ENCODE results near the gene BTBD19.
A peak's percentile ranks its signal among the peaks of the same experiment; 100 is the strongest.
"Not testable (repeated sequence)": the region's sequence is repeated elsewhere in the genome, so short reads cannot be mapped to it uniquely, and the experiment has no call there.

BTBD19 gene

DNA sequence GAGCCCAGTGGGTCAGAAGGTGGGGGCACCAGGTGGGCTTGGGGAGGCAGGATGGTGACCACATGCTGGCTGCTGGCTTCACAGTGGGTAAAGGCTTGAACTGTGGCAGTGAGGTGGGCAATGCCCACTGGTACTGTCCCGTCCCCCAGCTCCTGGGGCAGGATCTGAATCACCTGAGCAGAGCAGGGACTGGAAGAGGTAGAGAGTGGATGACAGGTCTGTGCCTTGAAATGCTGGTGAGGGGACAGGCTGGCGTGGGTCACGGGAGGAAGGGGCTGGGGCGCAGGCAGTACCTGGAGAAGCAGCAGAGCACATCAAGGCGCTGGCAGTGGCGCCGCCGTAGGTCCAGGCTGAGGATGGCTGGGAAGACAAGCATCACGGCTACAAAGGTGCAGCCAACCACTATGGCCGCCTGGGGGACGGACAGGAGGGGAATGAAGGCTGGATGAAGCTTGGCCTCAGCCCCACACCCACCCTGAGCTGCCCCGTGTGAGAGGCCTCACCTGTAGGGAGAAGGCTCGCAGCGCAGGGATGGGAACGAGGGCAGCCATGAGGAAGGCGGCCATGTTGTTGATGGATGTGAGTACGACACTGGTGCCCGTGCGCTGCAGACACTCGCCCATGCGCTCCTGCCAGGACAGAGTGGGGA, 19.8 kb downstream of the BTBD19 start:
- no peak for DNase-seq (ENCODE audit: low read depth)

GRCh38 chr1:44828841-44829440, 20.6 kb downstream of the BTBD19 start:
- DNase-seq (ENCODE audit: low read depth), result no peak

- no peak for DNase-seq (ENCODE audit: low read depth)
These were observed 21.4 kb downstream of the BTBD19 start for GRCh38 chr1:44829506-44830384.

DNA sequence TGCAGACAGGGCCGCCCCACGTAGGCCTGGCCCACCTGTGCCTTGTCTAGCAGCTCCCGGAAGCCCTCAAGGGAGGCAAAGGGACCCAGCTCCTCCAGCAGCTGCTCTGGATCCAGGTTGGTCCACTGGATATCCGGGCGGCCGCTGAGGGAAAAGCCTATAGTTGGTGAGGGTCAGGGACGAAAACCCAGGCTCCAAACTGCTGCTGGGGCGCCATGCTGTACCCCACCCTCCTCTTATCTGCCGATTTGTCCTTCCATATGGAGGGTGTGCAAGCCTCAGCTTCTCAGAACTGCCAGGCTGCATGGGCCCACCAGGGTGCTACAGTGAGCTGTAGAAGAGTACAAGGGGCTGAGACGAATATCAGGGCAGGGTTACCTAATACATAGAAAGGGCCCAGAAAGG, 22.6 kb downstream of the BTBD19 start:
- DNase-seq (ENCODE audit: low read depth), result no peak

- DNase-seq (ENCODE audit: low read depth), result no peak
These were observed 23.2 kb downstream of the BTBD19 start for GRCh38 chr1:44831516-44831915.

- no peak for DNase-seq (ENCODE audit: low read depth)
These were observed 23.9 kb downstream of the BTBD19 start for GRCh38 chr1:44832056-44832705.

DNA sequence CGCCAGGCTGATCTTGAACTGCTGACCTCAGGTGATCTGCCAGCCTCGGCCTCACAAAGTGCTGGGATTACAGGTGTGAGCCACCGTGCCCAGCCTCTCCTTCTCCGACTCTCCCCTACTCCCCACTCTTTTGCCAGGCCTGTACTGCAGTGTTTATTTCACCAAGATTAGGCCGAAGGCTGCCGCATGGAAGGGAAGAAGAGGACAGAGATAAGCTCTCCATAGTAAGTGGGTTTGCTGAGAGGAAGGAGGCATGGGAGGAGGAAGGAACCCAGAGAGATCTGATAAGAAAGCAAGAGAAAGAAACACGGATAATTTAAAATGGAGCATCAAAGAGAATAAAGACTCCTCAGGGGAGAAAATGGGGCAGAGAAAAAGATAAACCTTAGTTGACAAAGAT, 26.0 kb downstream of the BTBD19 start:
- DNase-seq (ENCODE audit: low read depth), result no peak

GRCh38 chr1:44835738-44836675, 27.7 kb downstream of the BTBD19 start:
- peak; percentile 43 for DNase-seq (ENCODE audit: low read depth)

DNA sequence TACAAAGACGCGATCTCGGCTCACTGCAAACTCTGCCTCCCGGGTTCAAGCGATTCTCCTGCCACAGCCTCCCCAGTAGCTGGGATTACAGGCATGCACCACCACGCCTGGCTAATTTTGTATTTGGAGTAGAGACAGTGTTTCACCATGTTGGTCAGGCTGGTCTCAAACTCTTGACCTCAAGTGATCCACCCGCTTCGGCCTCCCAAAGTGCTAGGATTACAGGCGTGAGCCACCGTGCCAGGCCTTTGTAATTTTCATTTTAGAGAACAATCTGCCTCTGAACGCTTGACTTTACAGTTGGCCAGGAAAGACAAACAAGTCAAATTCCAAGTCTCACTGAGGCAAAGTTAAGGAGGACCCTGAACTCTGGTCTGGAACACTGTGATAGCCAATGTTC, 30.0 kb downstream of the BTBD19 start:
- DNase-seq (ENCODE audit: low read depth), result not testable (repeated sequence)

- DNase-seq (ENCODE audit: low read depth), result no peak
These were observed 31.3 kb downstream of the BTBD19 start for GRCh38 chr1:44839576-44839975.

DNA sequence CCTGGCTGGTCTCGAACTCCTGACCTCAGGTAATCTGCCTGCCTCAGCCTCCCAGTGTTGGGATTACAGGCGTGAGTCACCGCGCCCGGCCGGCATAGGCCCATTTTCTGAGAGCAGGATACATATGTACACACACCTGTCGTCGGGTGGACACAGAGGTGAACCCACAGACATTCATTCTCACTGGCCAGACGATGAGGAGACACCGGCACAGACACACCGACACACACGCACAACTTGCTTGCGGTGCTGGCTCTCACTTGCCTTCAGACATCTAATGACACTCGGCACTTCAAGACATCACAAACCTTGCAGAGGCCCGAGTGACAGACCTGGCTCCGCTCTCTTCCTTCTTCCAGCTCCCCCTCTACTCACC, 34.2 kb downstream of the BTBD19 start:
- DNase-seq (ENCODE audit: low read depth), result no peak

GRCh38 chr1:44842862-44843655, 34.7 kb downstream of the BTBD19 start, which contains the start of gene PTCH2:
PTCH2 (minus strand) TSS chr1:44843253; CDS start chr1:44842932, 321 bp downstream.
- no peak for DNase-seq (ENCODE audit: low read depth)

- DNase-seq (ENCODE audit: low read depth), result no peak
These were observed 38.7 kb downstream of the BTBD19 start for GRCh38 chr1:44846985-44847384.

DNA sequence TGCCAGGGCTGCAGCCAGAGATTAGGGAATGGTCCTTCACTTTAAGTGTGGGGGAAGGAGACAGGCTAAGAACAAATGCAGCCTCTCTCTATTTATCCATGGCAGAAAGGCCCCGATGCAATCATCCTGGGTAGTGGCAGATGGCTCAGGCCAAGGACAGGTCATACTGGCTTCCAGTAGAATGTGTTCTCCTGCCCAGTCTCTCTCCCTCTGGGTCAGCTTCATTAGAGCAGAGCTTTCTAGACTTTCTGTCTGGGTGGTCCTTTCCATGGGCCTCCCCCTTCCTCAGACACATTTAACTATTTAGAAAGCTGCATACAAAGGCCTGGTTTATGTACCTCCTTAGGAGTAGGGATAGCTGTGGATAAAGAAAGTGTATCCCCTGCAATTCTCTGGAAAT, 39.5 kb downstream of the BTBD19 start:
- DNase-seq (ENCODE audit: low read depth), result no peak

DNA sequence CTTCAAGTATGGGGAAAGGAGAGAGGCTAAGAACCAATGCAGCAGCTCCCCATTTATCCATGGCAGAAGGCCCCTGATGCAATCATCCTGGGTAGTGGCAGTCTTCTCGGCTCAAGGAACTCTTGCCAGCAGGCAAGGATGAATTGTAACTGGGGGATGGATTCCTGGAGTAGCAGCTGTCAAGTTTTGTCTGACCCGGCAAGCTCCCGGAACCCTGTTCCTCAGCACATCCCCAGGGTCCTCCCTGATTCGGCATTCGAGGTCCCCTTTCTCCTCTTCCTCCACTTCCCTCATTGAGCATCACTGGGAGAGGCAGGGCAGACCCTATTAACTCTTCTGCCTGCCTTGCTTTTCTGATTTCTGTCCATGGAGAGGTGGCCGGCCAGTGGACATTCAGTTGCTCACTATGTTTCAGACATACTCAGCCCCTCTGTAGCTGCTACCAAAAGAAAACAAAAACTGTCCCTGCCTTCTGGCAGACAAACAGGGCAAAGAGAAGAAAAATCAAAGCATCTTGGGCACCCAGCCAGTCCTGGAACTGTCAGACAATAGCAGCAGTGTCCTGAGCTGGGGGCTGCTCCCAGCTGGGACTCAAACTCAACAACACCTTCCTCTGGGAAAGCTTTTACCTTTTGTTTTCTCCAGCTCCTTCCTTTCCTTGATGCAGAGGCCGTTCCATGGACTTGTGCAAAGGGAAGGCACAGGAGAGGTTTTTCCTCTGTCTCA, 40.3 kb downstream of the BTBD19 start:
- no peak for DNase-seq (ENCODE audit: low read depth)

DNA sequence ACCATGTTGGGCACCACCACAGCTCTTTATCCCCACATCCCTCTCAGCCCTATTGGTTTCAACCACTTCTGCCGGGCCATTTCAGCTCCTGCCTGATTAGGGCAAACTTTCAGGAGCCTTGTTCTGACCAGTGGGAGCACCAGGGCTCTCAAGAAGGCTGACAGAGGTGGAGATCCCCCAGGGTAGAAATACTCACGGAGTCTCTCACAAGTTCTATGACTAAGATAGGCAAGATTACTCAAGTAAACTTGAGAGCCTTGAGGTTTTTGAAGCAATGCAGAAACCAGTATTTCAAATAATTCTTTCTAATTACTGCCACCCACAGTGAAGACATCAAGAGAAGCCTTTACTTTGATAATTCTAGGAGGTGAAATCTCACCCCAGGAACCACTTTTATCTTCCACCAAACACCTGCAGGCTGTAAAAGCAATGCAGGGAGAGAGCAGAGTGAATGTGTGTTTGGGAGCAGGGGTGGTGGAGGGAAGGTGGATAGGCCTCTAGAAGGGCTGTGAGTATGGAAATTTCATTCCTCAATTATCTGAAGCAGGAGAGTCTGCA, 41.3 kb downstream of the BTBD19 start:
- DNase-seq (ENCODE audit: low read depth), result no peak

- DNase-seq (ENCODE audit: low read depth), result no peak
These were observed 43.0 kb downstream of the BTBD19 start for GRCh38 chr1:44851308-44851707.

DNA sequence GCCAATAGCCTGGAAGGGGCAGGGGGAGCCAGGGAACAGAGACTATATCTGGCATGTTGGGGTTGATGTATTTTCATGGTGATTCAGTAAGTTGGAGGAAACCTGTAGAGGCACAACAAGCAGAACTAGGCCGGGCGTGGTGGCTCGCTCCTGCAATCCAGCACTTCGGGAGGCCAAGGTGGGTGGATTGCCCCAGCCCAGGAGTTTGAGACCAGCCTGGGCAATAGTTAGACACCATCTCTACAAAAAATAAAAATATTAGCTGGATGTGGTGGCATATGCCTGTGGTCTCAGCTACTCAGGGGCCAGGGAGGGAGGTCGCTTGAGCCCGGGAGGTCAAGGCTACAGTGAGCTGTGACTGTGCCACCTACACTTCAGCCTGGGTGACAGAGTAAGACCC, 44.9 kb downstream of the BTBD19 start:
- no peak for DNase-seq (ENCODE audit: low read depth)

- DNase-seq (ENCODE audit: low read depth), result no peak
These were observed 46.6 kb downstream of the BTBD19 start for GRCh38 chr1:44854970-44855369.

- DNase-seq (ENCODE audit: low read depth), result no peak
These were observed 47.4 kb downstream of the BTBD19 start for GRCh38 chr1:44855742-44856141.
